AG09309 (cell line): ENCODE data around the gene ARHGAP10.

Source experiments
- DNase-seq: peaks from one replicate; pipeline ENCODE4 v3.0.0-alpha.2; 2010; ENCODE audit warnings: low read depth
- H3K4me3 ChIP-seq: 2 replicates; pipeline ENCODE4 v1.5.1; 2011; ENCODE audit warnings: mild to moderate bottlenecking, low read depth, low read length, moderate library complexity; ENCODE audit not compliant: control insufficient read depth
- TF ChIP-seq, protein P1 (sequence below): IDR thresholded peaks from 2 replicates; pipeline ENCODE4 v1.5.1; 2011; ENCODE audit warnings: mild to moderate bottlenecking, low read depth, low read length, inconsistent platforms; ENCODE audit not compliant: insufficient read depth, control insufficient read depth; ENCODE audit errors: missing control alignments

Gene ARHGAP10

DNA sequence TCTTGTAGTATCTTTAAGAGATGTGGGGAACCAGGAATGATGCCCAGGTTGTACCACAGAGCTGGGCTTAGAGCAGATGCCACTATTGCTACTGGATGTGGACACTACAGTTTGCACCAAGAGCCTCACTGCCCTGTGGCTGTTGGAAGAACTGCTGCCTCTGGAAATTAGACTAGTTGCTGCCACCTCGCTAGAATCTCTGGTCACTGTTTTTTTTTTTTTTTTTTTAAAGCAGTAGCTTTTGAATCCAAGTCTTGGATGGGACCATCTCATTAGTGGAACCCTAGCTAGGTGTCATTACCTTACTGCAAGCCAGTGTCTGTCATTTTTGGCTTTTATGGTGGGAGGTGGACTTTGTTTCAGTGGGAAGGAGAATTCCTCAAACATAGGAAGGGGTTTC lies 105.5 kb downstream of the ARHGAP10 start:
- no peak overlapping the region for H3K4me3 ChIP-seq
- no peak for DNase-seq
- TF ChIP-seq, protein P1, sequence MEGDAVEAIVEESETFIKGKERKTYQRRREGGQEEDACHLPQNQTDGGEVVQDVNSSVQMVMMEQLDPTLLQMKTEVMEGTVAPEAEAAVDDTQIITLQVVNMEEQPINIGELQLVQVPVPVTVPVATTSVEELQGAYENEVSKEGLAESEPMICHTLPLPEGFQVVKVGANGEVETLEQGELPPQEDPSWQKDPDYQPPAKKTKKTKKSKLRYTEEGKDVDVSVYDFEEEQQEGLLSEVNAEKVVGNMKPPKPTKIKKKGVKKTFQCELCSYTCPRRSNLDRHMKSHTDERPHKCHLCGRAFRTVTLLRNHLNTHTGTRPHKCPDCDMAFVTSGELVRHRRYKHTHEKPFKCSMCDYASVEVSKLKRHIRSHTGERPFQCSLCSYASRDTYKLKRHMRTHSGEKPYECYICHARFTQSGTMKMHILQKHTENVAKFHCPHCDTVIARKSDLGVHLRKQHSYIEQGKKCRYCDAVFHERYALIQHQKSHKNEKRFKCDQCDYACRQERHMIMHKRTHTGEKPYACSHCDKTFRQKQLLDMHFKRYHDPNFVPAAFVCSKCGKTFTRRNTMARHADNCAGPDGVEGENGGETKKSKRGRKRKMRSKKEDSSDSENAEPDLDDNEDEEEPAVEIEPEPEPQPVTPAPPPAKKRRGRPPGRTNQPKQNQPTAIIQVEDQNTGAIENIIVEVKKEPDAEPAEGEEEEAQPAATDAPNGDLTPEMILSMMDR, result peak; percentile 22

DNA sequence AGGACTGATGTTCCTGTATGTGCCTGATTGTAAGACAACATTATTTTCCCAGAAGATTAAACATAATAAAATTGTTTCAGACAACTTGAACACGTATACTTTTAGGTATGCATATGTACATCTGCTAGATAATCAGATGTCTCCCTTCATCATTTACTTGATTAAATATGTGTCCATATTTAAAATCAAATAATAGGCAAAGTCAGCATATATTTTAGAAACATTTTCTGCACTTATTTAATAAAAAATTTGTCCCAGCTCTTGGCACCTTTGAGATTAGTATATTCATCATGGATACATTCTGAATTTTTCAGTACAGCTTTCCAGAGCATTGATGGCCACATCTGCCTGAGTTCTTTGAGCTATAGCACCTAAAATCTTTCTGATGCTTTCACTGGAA lies 106.0 kb downstream of the ARHGAP10 start:
- TF ChIP-seq, protein P1, result no peak
- H3K4me3 ChIP-seq, result no peak overlapping the region
- no peak for DNase-seq

- TF ChIP-seq, protein P1, result no peak
- no peak overlapping the region for H3K4me3 ChIP-seq
- DNase-seq, result no peak
Observed at GRCh38 chr4:147839200-147839599, 107.3 kb downstream of the ARHGAP10 start.

GRCh38 chr4:147839663-147840062 lies 107.8 kb downstream of the ARHGAP10 start:
- TF ChIP-seq, protein P1, result no peak
- no peak for DNase-seq
- no peak overlapping the region for H3K4me3 ChIP-seq

GRCh38 chr4:147840838-147841738 lies 109.2 kb downstream of the ARHGAP10 start:
- no peak for DNase-seq
- H3K4me3 ChIP-seq, result no peak overlapping the region
- TF ChIP-seq, protein P1, result no peak

DNA sequence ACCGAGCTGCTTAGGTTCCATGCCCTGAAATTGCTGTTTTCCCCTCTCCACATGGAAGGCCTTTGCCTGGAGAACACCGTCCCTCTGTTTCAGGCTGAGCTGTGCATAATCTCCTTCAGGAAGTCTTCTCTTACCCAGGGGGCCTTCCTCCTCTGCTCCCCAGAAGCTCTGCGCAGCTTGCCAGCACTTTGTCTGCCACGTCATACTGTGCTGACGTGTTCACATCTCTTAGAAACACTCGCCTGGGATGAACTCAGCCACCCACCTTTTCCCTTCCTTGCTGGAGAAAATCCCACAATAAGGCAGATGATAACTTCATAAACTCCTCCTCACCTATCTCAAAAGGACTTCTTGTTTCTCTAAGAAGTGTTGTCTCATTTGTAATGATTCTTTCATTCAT lies 110.7 kb downstream of the ARHGAP10 start:
- no peak overlapping the region for H3K4me3 ChIP-seq
- DNase-seq, result no peak
- TF ChIP-seq, protein P1, result no peak
